HEK293 (cell line): ENCODE results near the gene ACTR3.

Experiments used
- CTCF ChIA-PET: fragments of 350-600 bp; formaldehyde crosslinking; extraction: SDS; loops from one replicate; lab custom pipeline; 2021; ENCODE audit warnings: antibody characterized with exemption; lab: Yijun Ruan, JAX
- POLR2A ChIA-PET: fragments of 300-600 bp; formaldehyde crosslinking; extraction: SDS; loops from one replicate; lab custom pipeline; 2020; ENCODE audit warnings: antibody characterized with exemption, inconsistent platforms; lab: Yijun Ruan, JAX
- H3K27ac ChIP-seq: fragments of 200-500 bp; sonication (Bioruptor generic); 2 replicates; pipeline ENCODE4 v1.5.1; 2014; ENCODE audit warnings: low read depth, low read length, control low read depth, inconsistent platforms; ENCODE audit errors: extremely low read depth
- H3K36me3 ChIP-seq, 2 experiments: fragments of 200-500 bp in 1 of 2; sonication (Bioruptor generic) in 1 of 2; 1 replicate in 1 of 2; 2 replicates in 1 of 2; pipeline ENCODE4 v1.5.1; 2014 to 2017; ENCODE audit warnings: inconsistent platforms in 2 of 2, low read length in 2 of 2; ENCODE audit not compliant: control insufficient read depth in 2 of 2, insufficient read depth in 1 of 2
- H3K4me1 ChIP-seq: fragments of 200-500 bp; sonication (Bioruptor generic); 2 replicates; pipeline ENCODE4 v1.5.1; 2014; ENCODE audit warnings: mild to moderate bottlenecking, low read length, inconsistent platforms; ENCODE audit not compliant: control insufficient read depth, insufficient read depth
- H3K4me3 ChIP-seq: 2 replicates; pipeline ENCODE4 v1.5.1; 2011; ENCODE audit warnings: low read depth, mild to moderate bottlenecking, control low read depth, low read length, moderate library complexity
- H3K9me3 ChIP-seq: fragments of 200-500 bp; sonication (Bioruptor generic); 2 replicates; pipeline ENCODE4 v1.5.1; 2014; ENCODE audit warnings: low read depth, low read length, inconsistent platforms; ENCODE audit not compliant: control insufficient read depth, insufficient read depth
- CTCF ChIP-seq: fragments of 450-650 bp; formaldehyde crosslinking; IDR thresholded peaks from 2 replicates; pipeline ENCODE4 v1.5.1; 2016; ENCODE audit warnings: missing biosample characterization, missing genetic modification characterization
- EGR2 ChIP-seq: fragments of 450-650 bp; formaldehyde crosslinking; IDR thresholded peaks from 2 replicates; pipeline ENCODE4 v1.5.1; 2016; ENCODE audit warnings: low read depth, missing biosample characterization, missing genetic modification characterization
- GLI4 ChIP-seq: fragments of 450-650 bp; formaldehyde crosslinking; IDR thresholded peaks from 2 replicates; pipeline ENCODE4 v1.5.1; 2016; ENCODE audit warnings: missing biosample characterization, missing genetic modification characterization
- GLIS2 ChIP-seq: fragments of 450-650 bp; formaldehyde crosslinking; IDR thresholded peaks from 2 replicates; pipeline ENCODE4 v1.5.1; 2016; ENCODE audit warnings: missing biosample characterization, missing genetic modification characterization
- IKZF3 ChIP-seq: fragments of 450-650 bp; IDR thresholded peaks from 2 replicates; pipeline ENCODE4 v1.5.0; 2018; ENCODE audit warnings: missing biosample characterization, mild to moderate bottlenecking, missing genetic modification characterization, moderate library complexity
- OSR2 ChIP-seq: fragments of 450-650 bp; formaldehyde crosslinking; IDR thresholded peaks from 2 replicates; pipeline ENCODE4 v1.5.1; 2016; ENCODE audit warnings: missing biosample characterization, missing genetic modification characterization
- OVOL3 ChIP-seq: fragments of 450-650 bp; formaldehyde crosslinking; IDR thresholded peaks from 2 replicates; pipeline ENCODE4 v1.5.1; 2016; ENCODE audit warnings: missing biosample characterization, missing genetic modification characterization
- REST ChIP-seq: fragments of 450-650 bp; formaldehyde crosslinking; IDR thresholded peaks from 2 replicates; pipeline ENCODE4 v1.5.1; 2016; ENCODE audit warnings: missing biosample characterization, missing genetic modification characterization
- SALL2 ChIP-seq: fragments of 450-650 bp; formaldehyde crosslinking; IDR thresholded peaks from 2 replicates; pipeline ENCODE4 v1.5.0; 2017; ENCODE audit warnings: missing biosample characterization, mild to moderate bottlenecking, missing genetic modification characterization, borderline replicate concordance
- SCRT1 ChIP-seq: fragments of 450-650 bp; formaldehyde crosslinking; IDR thresholded peaks from 2 replicates; pipeline ENCODE4 v1.5.1; 2016; ENCODE audit warnings: missing biosample characterization, missing genetic modification characterization, borderline replicate concordance
- SETDB1 ChIP-seq: IDR thresholded peaks from one replicate; pipeline ENCODE4 v1.6.1; 2017; ENCODE audit warnings: mild to moderate bottlenecking, low read length, moderate library complexity, mixed read lengths; ENCODE audit not compliant: insufficient read length
- SP3 ChIP-seq: fragments of 450-650 bp; formaldehyde crosslinking; IDR thresholded peaks from 2 replicates; pipeline ENCODE4 v1.5.1; 2016; ENCODE audit warnings: missing biosample characterization, missing genetic modification characterization
- YY1 ChIP-seq: fragments of 450-650 bp; formaldehyde crosslinking; IDR thresholded peaks from 2 replicates; pipeline ENCODE4 v1.5.1; 2018; ENCODE audit warnings: missing biosample characterization, missing genetic modification characterization
- ZNF112 ChIP-seq: fragments of 450-650 bp; formaldehyde crosslinking; IDR thresholded peaks from 2 replicates; pipeline ENCODE4 v1.5.0; 2017; ENCODE audit warnings: missing biosample characterization, missing genetic modification characterization
- ZNF148 ChIP-seq: fragments of 450-650 bp; formaldehyde crosslinking; IDR thresholded peaks from 2 replicates; pipeline ENCODE4 v1.5.0; 2017; ENCODE audit warnings: missing biosample characterization, missing genetic modification characterization, borderline replicate concordance
- ZNF174 ChIP-seq: fragments of 450-650 bp; formaldehyde crosslinking; IDR thresholded peaks from 2 replicates; pipeline ENCODE4 v1.5.0; 2017; ENCODE audit warnings: missing biosample characterization, mild to moderate bottlenecking, missing genetic modification characterization
- ZNF211 ChIP-seq: fragments of 450-650 bp; formaldehyde crosslinking; IDR thresholded peaks from 2 replicates; pipeline ENCODE4 v1.5.1; 2016; ENCODE audit warnings: low read depth, missing biosample characterization, missing genetic modification characterization
- ZNF394 ChIP-seq: fragments of 450-650 bp; formaldehyde crosslinking; IDR thresholded peaks from 2 replicates; pipeline ENCODE4 v1.5.1; 2016; ENCODE audit warnings: missing biosample characterization, missing genetic modification characterization, mild to moderate bottlenecking, moderate library complexity, borderline replicate concordance
- ZNF544 ChIP-seq: fragments of 450-650 bp; formaldehyde crosslinking; IDR thresholded peaks from 2 replicates; pipeline ENCODE4 v1.5.0; 2017; ENCODE audit warnings: missing biosample characterization, missing genetic modification characterization
- ZNF571 ChIP-seq: fragments of 450-650 bp; formaldehyde crosslinking; IDR thresholded peaks from 2 replicates; pipeline ENCODE4 v1.5.0; 2017; ENCODE audit warnings: missing biosample characterization, missing genetic modification characterization
- ZNF785 ChIP-seq: fragments of 450-650 bp; formaldehyde crosslinking; IDR thresholded peaks from 2 replicates; pipeline ENCODE4 v1.5.1; 2016; ENCODE audit warnings: missing biosample characterization, missing genetic modification characterization
- ZNF792 ChIP-seq: fragments of 450-650 bp; formaldehyde crosslinking; IDR thresholded peaks from 2 replicates; pipeline ENCODE4 v1.5.1; 2016; ENCODE audit warnings: missing biosample characterization, missing genetic modification characterization
- ZSCAN16 ChIP-seq: fragments of 450-650 bp; formaldehyde crosslinking; IDR thresholded peaks from 2 replicates; pipeline ENCODE4 v1.5.1; 2016; ENCODE audit warnings: missing biosample characterization, missing genetic modification characterization
- ZXDB ChIP-seq: fragments of 450-650 bp; formaldehyde crosslinking; IDR thresholded peaks from 2 replicates; pipeline ENCODE4 v1.5.1; 2016; ENCODE audit warnings: missing biosample characterization, missing genetic modification characterization
- TF ChIP-seq, protein P1 (sequence below): fragments of 450-650 bp; formaldehyde crosslinking; IDR thresholded peaks from 2 replicates; pipeline ENCODE4 v1.5.1; 2016; ENCODE audit warnings: missing biosample characterization, missing genetic modification characterization
- TF ChIP-seq, protein P2 (sequence below): fragments of 450-650 bp; formaldehyde crosslinking; IDR thresholded peaks from 2 replicates; pipeline ENCODE4 v1.5.1; 2016; ENCODE audit warnings: missing biosample characterization, missing genetic modification characterization

The ACTR3 gene

GRCh38 chr2:113854208-113854607, 35.7 kb upstream of the ACTR3 start:
- TF ChIP-seq GLI4 (tag by site-specific recombination): no peak
- no peak for TF ChIP-seq ZNF785 (tag by site-specific recombination)
- TF ChIP-seq, protein P1, sequence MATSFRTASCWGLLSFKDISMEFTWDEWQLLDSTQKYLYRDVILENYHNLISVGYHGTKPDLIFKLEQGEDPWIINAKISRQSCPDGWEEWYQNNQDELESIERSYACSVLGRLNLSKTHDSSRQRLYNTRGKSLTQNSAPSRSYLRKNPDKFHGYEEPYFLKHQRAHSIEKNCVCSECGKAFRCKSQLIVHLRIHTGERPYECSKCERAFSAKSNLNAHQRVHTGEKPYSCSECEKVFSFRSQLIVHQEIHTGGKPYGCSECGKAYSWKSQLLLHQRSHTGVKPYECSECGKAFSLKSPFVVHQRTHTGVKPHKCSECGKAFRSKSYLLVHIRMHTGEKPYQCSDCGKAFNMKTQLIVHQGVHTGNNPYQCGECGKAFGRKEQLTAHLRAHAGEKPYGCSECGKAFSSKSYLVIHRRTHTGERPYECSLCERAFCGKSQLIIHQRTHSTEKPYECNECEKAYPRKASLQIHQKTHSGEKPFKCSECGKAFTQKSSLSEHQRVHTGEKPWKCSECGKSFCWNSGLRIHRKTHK: no peak
- no peak for TF ChIP-seq SP3 (tag by site-specific recombination)
- no peak for TF ChIP-seq IKZF3 (tag by site-specific recombination)
- no peak for TF ChIP-seq ZNF792
- no peak for TF ChIP-seq OSR2
- no peak for TF ChIP-seq SCRT1 (tag by site-specific recombination)
- Histone ChIP-seq H3K4me3 (no peak overlapping the region), H3K4me1 (no peaks in the 10 kb centered on the region), H3K9me3 (no peaks in the 10 kb centered on the region), H3K27ac (no peak overlapping the region), H3K36me3 (no peaks in the 10 kb centered on the region)
- CTCF ChIA-PET: interaction anchor here (1.1 to 1.2 kb wide), 2 partner anchors 98 to 125 kb away, joined by 3 read pairs; partner anchors contain the start of gene SLC35F5
- POLR2A ChIA-PET: no interaction called here

- ChIA-PET CTCF (no interaction called here), POLR2A (no interaction called here)
- no peak overlapping the region for H3K27ac ChIP-seq
These were observed 34.7 kb upstream of the ACTR3 start for GRCh38 chr2:113854970-113855740.

GRCh38 chr2:113857464-113857863, 32.4 kb upstream of the ACTR3 start:
- Histone ChIP-seq H3K4me3 (no peak overlapping the region), H3K36me3 (no peaks in the 10 kb centered on the region), H3K4me1 (no peaks in the 10 kb centered on the region), H3K9me3 (no peaks in the 10 kb centered on the region), H3K27ac (no peak overlapping the region)
- ChIA-PET CTCF (no interaction called here), POLR2A (no interaction called here)
- TF ChIP-seq CTCF (tag by site-specific recombination) (no peak), REST (tag by site-specific recombination) (no peak), ZNF211 (tag by site-specific recombination) (no peak), OVOL3 (tag by site-specific recombination) (no peak), EGR2 (no peak)
- TF ChIP-seq, protein P2, sequence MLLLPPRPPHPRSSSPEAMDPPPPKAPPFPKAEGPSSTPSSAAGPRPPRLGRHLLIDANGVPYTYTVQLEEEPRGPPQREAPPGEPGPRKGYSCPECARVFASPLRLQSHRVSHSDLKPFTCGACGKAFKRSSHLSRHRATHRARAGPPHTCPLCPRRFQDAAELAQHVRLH (tag by site-specific recombination): no peak

More at GRCh38 chr2:113854970-113855740, 34.7 kb upstream of the ACTR3 start:
- Histone ChIP-seq H3K9me3 (no peaks in the 10 kb centered on the region), H3K36me3 (no peaks in the 10 kb centered on the region), H3K4me1 (no peaks in the 10 kb centered on the region), H3K4me3 (no peak overlapping the region)
- TF ChIP-seq ZXDB (tag by site-specific recombination) (no peak), GLIS2 (tag by site-specific recombination) (no peak), ZNF544 (tag by site-specific recombination) (no peak), ZSCAN16 (tag by site-specific recombination) (no peak), SALL2 (no peak), ZNF112 (tag by site-specific recombination) (no peak), YY1 (tag by site-specific recombination) (no peak), ZNF785 (tag by site-specific recombination) (no peak), ZNF148 (tag by site-specific recombination) (no peak), ZNF174 (tag by site-specific recombination) (no peak), SETDB1 (no peak), ZNF394 (tag by site-specific recombination) (no peak), GLI4 (tag by site-specific recombination) (no peak), ZNF571 (no peak)
